VCaP (cell line): ENCODE measurements around the gene RNF182.
"Not testable (repeated sequence)": the region's sequence is repeated elsewhere in the genome, so short reads cannot be mapped to it uniquely, and the experiment has no call there.

Source experiments
- H3K27ac ChIP-seq: fragments of 450-650 bp; 2 replicates; pipeline ENCODE4 v1.5.1; 2017
- TF ChIP-seq, protein P1 (sequence below): fragments of 450-650 bp; conservative IDR thresholded peaks from 2 replicates; pipeline ENCODE4 v1.5.1; 2017; ENCODE audit warnings: mild to moderate bottlenecking, moderate library complexity

The RNF182 gene

DNA sequence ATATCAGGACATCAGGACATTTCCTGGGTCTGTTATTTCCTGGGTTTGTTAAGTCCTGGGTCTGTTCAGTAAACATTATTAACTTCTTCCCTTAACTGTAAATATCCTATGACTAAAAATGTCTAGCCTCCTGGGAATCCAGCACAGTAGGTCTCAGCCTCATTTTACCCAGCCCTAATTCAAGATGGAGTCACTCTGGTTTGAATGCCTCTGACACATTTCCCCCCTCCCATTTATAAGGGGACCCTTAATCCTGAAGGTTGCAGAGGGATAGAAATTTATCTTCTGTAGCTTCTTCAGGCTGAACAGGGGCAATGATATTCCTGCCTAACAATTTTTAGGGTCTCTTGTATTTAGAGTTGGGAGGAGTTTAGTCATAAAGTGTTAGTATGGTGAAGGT is 21.8 kb downstream of the RNF182 start:
- TF ChIP-seq, protein P1, sequence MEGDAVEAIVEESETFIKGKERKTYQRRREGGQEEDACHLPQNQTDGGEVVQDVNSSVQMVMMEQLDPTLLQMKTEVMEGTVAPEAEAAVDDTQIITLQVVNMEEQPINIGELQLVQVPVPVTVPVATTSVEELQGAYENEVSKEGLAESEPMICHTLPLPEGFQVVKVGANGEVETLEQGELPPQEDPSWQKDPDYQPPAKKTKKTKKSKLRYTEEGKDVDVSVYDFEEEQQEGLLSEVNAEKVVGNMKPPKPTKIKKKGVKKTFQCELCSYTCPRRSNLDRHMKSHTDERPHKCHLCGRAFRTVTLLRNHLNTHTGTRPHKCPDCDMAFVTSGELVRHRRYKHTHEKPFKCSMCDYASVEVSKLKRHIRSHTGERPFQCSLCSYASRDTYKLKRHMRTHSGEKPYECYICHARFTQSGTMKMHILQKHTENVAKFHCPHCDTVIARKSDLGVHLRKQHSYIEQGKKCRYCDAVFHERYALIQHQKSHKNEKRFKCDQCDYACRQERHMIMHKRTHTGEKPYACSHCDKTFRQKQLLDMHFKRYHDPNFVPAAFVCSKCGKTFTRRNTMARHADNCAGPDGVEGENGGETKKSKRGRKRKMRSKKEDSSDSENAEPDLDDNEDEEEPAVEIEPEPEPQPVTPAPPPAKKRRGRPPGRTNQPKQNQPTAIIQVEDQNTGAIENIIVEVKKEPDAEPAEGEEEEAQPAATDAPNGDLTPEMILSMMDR: no peak
- H3K27ac ChIP-seq: no peak overlapping the region

DNA sequence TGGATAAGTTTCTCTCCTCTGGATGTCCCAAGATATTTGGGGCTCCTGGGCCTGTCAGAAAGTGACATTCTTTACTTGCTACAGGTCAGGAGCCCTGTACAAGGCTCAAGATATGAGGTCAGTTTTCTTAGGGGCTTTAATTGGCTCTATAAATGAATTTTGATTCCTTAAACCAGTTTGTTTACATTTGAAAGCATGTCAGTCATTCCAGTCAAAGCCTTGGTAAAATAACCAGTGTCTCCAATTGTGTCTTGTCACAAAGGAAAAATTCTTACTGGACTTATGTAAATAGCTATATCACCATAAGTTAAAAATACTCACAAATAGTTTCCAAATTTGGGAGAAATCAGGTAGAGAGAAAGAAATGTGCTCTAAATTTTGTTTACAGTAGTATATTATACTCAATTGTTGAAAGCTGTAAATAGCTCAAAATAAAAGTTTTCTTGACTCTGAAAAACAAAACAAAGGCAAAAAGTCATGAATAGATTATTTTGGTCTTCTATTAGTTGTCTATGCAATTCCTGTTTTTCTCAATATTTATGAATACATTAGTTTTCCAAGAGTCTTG is 22.9 kb downstream of the RNF182 start:
- H3K27ac ChIP-seq: no peak overlapping the region
- TF ChIP-seq, protein P1: no peak

DNA sequence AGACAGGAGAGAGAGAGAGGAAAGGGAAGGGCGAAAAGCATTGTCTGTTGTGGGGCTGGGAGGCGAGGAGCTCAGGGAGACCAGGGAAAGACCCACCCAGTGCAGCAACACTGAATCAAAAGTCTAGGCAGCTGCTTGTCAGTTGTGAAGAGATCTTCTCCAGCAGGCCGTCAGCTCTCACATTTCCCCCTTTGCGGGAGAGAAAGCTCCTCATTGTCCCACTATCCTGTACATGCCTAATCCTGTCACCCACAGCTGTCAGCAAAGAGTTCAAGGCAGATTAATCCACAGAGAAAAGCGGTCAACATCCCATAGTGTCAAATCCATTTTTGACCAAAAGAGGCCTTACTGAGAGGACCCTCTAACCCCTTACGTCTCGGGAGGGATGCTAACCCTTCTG is 27.3 kb downstream of the RNF182 start:
- TF ChIP-seq, protein P1: no peak
- no peak overlapping the region for H3K27ac ChIP-seq

DNA sequence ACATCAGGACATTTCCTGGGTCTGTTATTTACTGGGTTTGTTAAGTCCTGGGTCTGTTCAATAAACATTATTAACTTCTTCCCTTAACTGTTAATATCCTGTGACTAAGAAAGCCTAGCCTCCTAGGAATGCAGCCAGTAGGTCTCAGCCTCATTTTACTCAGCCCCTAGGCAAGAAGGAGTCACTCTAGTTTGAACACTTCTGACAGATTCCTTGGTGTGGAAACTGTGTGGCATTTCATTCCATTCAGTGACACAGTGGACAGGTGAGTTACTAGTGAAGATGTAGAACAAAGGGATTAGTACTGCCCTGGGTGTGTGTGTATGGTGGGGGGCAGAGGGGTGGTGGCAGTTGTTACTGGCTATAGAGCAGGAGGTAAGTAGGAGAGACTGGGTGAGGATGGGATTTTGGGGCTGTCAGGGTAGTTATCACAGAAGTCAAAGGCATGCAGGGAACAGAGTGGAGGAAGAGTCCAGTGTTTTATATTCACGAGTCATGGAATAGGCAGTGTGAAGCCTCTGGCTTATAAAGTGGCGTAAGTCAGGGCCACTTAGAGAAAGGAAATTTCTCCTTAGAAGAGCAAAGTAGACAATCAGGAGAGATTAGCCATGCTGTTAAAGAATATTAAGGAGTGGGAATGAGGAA is 28.4 kb downstream of the RNF182 start:
- no peak overlapping the region for H3K27ac ChIP-seq
- TF ChIP-seq, protein P1: no peak

DNA sequence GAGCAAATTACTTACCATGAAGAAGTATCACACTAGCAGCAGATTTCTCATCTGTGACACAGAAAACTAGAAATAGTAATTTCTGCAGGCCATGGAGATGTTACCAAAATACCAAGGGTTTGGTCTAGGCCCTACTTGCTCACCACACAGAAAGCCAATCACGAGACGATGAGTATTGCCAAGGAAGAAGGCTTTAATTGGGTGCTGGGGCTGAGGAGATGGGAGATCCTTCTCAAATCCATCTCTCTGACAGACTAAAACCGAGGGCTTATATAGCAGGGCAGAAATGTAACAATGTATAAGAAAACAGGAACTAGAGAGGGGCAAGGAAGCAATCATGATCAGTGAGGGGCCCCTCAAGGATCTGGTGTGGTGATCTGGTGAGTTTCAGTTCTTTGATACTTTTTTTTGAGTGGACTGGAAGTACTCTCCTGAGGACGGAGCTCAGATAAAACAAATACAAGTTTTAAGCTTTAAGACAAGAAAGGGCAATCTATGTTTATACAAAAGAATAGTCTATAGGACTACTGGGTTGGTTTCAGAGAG is 40.9 kb downstream of the RNF182 start:
- TF ChIP-seq, protein P1: no peak
- no peak overlapping the region for H3K27ac ChIP-seq

DNA sequence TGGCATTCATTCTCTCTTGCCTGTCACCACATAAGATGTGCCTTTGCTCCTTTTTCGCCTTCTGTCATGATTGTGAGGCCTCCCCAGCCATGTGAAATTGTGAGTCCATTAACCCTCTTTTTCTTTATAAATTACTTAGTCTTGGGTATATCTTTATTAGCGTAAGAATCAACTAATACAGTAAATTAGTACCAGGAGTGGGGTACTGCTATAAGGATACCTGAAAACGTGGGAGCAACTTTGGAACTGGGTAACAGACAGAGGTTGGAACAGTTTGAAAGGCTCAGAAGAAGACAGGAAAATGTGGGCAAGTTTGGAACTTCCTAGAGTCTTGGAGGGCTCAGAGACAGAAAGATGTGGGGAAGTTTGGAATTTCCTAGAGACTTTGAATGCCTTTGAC is 46.6 kb downstream of the RNF182 start:
- no peak overlapping the region for H3K27ac ChIP-seq
- TF ChIP-seq, protein P1: no peak

DNA sequence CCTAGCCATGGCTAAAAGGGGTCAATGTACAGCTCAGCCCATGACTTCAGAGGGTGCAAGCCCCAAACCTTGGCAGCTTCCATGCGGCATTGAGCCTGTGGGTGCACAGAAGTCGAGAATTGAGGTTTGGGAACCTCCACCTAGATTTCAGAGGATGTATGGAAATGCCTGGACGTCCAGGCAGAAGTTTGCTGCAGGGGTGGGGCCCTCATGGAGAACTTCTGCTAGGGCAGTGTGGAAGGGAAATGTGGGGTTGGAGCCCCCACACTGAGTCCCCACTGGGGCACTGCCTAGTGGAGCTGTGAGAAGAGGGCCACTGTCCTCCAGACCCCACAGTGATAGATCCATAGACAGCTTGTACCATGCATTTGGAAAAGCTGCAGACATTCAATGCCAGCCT is 47.9 kb downstream of the RNF182 start:
- H3K27ac ChIP-seq: not testable (repeated sequence)

DNA sequence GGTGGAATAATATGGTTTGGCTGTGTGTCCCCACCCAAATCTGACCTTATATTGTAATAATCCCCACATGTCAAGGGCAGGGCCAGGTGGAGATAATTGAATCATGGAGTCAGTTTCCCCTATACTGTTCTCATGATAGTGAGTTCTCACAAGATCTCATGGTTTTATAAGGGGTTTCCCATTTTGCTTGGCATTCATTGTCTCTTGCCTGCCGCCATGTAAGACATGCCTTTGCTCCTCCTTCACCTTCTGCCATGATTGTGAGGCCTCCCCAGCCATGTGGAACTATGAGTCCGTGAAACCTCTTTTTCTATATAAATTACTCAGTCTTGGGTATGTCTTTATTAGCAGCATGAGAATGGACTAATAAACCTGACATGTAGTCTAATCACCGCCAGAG is 48.7 kb downstream of the RNF182 start:
- H3K27ac ChIP-seq: not testable (repeated sequence)
